LNCAP (cell line): Measurements from ENCODE around the gene DPP6.

Source experiments
- CTCF ChIP-seq: fragments of 450-650 bp; IDR thresholded peaks from 2 replicates; pipeline ENCODE4 v1.5.1; 2017; ENCODE audit warnings: mild to moderate bottlenecking

Gene DPP6

GRCh38 chr7:154183482-154183881, 131.3 kb downstream of the DPP6 start:
- no peak for TF ChIP-seq CTCF

GRCh38 chr7:154183946-154184345, 131.7 kb downstream of the DPP6 start:
- no peak for TF ChIP-seq CTCF

- TF ChIP-seq CTCF = no peak
Observed at GRCh38 chr7:154186811-154187210, 134.6 kb downstream of the DPP6 start.

- no peak for TF ChIP-seq CTCF
Observed at GRCh38 chr7:154188330-154188729, 136.1 kb downstream of the DPP6 start.

- no peak for TF ChIP-seq CTCF
Observed at GRCh38 chr7:154195266-154195665, 143.1 kb downstream of the DPP6 start.

- TF ChIP-seq CTCF = no peak
Observed at GRCh38 chr7:154198481-154198880, 146.3 kb downstream of the DPP6 start.

- no peak for TF ChIP-seq CTCF
Observed at GRCh38 chr7:154200241-154200640, 148.0 kb downstream of the DPP6 start.

- TF ChIP-seq CTCF = no peak
Observed at GRCh38 chr7:154202002-154202401, 149.8 kb downstream of the DPP6 start.
